ENCODE results near the gene PTPN6.

PTPN6 gene

GRCh38 chr12:6956021-6956727 is 5.0 kb downstream of the PTPN6 start:
- DNase-seq (ENCODE audit: low read depth), result no peak

DNA sequence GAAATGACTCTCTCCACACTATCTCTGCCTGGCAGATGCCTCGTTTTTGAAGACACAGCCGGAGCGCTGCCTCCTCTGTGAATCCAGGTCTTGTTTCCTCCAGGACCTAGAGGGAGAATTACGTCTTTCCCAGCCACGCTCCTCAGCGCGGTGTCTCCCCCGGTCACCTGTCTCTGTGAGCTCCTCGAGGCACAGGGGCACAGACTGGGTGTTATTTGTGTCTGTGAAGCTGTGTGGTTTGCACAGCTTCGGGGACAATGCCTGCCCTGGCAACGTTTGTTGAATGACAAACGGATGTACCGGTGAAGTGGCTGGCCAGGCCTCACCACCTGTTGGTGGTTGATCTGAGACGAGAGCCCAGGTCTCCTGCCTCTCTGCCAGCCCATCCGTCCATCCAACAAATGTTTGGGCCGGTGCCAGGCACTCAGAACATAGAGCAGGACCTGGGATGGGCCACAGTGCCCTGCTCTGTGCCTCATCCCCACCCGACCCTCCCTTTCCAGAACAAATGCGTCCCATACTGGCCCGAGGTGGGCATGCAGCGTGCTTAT is 6.1 kb downstream of the PTPN6 start:
- DNase-seq (ENCODE audit: low read depth), result no peak

DNA sequence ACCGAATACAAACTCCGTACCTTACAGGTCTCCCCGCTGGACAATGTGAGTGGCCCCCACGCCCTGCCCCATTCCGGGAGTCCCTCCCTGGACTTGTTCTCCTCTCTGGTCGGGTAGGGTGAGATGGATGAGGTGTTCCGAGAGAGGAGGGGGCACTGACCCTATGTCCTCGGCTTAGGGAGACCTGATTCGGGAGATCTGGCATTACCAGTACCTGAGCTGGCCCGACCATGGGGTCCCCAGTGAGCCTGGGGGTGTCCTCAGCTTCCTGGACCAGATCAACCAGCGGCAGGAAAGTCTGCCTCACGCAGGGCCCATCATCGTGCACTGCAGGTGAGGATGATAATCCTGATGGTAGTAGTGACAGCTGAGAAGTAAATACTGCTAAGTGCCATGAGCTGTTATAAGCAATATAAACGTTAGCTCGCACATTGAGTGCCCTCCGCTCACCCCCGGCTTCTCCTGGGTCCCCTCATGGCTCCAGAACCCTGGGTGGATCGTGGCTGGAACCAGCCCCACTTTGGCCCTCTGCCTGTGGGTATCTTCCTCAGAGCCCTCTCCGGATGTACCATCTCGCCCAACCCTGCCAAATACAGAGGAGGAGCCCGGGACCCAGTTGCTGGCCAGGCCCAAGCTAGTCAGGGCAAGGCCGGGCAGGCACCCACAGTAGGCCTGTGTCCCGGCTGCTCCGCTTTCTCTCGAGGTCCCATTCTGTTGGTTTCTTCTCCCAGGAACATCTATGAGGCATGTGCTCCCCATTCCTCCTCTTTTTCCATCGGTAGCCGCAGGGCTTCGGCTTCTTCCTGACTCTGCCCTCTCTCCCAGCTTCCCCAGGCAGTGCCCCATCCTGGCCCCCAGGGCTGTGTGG is 6.8 kb downstream of the PTPN6 start:
- DNase-seq (ENCODE audit: low read depth), result no peak

GRCh38 chr12:6958609-6959057 is 7.5 kb downstream of the PTPN6 start:
- no peak for DNase-seq (ENCODE audit: low read depth)

DNA sequence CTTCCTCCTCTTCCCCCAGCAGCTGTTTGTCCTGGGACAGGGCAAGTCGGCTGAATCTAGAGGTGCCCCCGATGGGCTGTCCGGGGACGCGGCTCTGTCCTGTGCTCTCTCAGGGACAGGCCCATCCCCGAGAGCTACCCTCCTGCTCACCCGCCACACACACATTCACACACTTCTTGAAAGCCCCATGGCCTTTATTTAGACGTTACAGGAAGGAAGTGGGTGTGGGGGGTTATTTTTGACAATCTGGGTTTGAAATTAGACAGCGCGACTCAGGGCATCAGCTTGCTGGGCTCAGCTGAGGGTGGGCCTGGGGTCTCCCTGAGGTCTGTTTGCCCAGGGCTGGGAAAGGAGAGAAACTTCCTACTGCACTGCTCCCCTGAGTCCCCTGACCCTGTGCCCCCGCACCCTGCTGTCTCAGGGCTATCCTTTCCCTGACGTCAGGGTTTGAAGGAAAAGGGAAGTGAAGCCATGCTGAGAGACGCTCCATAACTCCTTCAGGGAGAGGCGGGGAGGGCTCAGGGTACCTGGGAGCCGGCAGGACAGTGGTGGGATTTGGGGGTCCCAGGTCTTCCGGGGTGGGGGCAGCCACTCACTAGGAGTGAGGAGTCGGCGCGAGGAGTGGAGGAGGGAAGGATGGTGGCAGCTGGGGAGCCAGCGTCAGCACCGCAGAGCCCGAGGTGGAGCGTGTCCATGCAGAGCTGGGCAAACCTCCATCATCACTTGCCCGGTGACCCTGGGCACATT is 8.1 kb downstream of the PTPN6 start:
- DNase-seq (ENCODE audit: low read depth), result no peak

DNA sequence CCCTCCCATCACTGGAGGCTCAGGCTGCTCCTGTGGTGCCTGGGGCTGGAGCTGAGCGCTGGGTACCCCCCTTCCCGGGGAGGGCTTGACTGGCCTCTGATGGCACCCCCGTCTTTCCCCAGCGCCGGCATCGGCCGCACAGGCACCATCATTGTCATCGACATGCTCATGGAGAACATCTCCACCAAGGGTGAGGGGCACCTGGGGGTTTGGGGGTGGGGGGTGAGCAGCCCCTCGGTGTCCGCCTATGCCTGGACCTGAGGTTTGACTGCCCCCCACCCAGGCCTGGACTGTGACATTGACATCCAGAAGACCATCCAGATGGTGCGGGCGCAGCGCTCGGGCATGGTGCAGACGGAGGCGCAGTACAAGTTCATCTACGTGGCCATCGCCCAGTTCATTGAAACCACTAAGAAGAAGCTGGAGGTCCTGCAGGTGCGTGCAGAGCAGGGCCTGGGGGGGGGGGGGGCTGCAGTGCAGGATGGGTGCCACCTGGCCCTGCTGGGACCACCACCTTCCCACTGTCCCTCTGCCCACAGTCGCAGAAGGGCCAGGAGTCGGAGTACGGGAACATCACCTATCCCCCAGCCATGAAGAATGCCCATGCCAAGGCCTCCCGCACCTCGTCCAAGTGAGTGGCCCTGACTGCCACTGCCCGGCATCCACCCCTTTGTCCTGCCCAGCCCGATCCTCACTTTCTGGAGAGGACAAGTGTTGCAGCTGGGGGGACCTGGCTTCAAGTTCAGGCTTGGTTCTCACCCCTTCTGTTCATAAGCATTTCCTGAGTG is 8.8 kb downstream of the PTPN6 start:
- no peak for DNase-seq (ENCODE audit: low read depth)

- peak; percentile 47 for DNase-seq (ENCODE audit: low read depth)
Observed at GRCh38 chr12:6960593-6961277, 9.6 kb downstream of the PTPN6 start.

- peak; percentile 84 for DNase-seq (ENCODE audit: low read depth)
Observed at GRCh38 chr12:6961278-6961694, 10.1 kb downstream of the PTPN6 start.

- DNase-seq (ENCODE audit: low read depth), result peak; percentile 72
Observed at GRCh38 chr12:6961695-6962284, 10.6 kb downstream of the PTPN6 start.

GRCh38 chr12:6962285-6963015 is 11.3 kb downstream of the PTPN6 start:
- no peak for DNase-seq (ENCODE audit: low read depth)

- no peak for DNase-seq (ENCODE audit: low read depth)
Observed at GRCh38 chr12:6963016-6963731, 12.0 kb downstream of the PTPN6 start.

DNA sequence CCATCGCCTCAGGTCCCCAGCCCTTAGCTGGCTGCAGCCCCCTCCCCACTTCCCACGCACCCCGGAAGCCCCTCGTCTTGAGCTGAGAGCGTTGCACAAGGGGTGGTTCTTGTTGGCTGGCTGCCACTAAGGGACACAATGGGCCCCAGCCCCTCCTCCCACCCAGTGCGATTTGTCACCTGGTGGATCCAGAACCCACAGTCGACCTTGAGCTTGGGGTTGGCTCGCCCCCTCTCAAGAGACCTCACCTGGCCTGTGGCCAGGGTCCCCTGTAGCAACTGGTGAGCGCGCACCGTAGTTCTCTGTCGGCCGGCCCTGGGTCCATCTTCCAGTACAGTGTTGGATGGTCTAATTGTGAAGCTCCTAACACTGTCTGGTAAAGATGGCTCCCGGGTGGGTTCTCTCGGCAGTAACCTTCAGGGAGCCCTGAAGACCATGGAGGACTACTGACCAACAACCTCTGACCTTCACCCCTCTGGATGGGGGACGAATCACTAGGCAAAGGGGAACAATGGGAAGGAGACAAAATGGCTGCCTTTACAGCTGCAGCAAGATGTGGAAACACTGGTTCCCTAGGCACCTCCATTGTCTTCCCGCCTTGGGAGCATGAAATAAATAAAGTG is 12.7 kb downstream of the PTPN6 start:
- DNase-seq (ENCODE audit: low read depth), result no peak

DNA sequence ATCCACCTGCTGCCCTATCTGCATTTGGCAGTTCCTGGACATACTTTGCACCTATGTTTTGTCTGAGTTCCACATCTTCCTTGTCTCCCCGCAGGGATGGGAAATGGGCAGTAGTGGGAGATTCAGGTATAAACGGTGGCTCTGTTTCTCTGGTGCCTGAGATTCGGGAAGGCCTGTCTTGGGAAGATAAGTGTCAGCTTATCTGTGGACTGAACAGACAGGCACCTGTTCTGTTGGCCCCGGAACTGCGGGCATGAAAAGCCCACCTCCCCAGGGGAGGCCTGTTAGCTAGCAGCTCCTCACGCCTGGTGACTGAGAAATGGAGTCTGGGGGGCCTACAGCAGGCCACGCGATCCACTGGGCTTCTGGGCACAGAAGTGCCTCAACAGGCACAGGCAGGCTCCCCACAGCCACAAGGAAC is 13.5 kb downstream of the PTPN6 start:
- no peak for DNase-seq (ENCODE audit: low read depth)

DNA sequence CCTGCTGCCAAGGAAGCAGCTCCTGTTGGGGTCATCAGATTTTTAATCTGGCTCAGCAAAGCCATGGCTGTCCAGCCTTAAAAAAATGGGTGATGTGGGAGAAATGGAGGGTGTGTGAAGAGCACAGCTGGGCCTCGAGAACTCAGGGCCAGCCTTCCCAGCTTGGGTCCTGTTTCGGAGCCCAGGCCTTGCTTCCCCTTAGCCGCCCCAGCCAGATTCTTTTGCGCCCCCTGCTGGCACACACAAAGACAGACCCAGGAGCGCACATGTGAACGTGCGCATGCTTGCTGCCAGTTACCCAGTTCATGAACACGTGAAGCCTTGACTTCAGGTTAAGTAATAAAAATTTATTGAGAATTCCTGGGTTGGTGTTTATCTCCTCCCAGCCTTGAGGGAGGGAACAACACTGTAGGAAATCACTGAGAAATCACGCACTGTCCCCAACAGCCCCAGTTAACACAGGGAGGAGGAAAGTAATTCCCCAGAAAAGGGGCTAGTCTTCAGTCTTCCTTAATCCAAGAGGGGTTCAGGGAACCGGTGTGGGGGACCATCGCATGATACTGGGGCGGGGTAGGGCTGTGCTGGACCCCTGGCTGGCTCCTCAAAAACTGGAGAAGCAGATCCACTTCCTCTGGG is 14.0 kb downstream of the PTPN6 start:
- peak; percentile 86 for DNase-seq (ENCODE audit: low read depth)

DNA sequence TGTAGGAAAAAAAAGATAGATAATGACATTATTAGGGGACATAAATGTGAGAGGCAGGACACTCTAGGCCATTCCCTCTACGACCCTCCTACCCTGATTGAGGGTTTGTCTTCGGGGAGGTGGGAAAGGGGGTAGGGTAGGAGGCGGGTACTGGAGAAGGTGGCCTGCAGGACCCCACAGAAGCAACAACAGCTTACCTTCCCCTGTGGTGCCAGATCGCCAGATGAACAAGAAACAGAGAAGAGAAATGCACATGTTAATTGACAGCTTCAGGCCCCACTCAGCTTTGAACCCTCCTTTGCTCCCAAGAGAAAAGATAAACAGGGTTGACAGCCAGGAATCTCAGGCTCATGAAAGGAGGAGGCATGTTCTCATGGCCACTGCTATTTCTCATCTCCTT is 14.6 kb downstream of the PTPN6 start:
- no peak for DNase-seq (ENCODE audit: low read depth)

DNA sequence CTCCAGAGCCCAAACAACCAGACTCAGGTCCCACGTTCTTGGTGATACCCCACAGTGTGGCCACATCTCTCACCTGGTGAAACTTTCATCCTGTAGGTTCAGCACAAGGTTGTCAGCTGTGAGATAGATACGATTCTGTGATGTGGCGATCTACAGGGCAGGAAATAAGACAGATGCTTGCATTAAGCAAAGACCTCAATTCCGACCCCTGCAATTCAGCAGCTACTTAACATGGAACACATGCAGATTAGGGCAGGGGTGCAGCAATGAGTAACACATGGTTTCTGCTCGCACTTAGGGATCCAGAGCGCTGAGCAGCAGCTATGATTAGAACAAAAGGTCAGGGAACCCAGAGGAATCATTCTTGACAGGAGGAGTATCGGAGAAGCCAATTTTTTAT is 15.2 kb downstream of the PTPN6 start:
- no peak for DNase-seq (ENCODE audit: low read depth)

GRCh38 chr12:6967651-6968100 is 16.5 kb downstream of the PTPN6 start:
- DNase-seq (ENCODE audit: low read depth), result no peak

GRCh38 chr12:6968426-6968825 is 17.3 kb downstream of the PTPN6 start:
- DNase-seq (ENCODE audit: low read depth), result no peak

Measured in amniotic epithelial cell (primary cell).